SK-N-SH (cell line): ENCODE data around the gene GABRB1. TPM values are rescaled to one million over a fixed set of nuclear protein-coding genes. Genes with fewer than 3 reads are reported as not detected.

Experiments used
- CTCF ChIA-PET: fragments of 300-600, 350-600 bp; formaldehyde crosslinking; extraction: SDS; loops from one replicate; lab custom pipeline; 2021; lab: Yijun Ruan, JAX
- POLR2A ChIA-PET: fragments of 350-600 bp; sonication (Branson Sonifier 250); formaldehyde crosslinking; extraction: SDS; loops from one replicate; lab custom pipeline; 2020; ENCODE audit warnings: antibody characterized with exemption, inconsistent platforms; lab: Yijun Ruan, JAX
- DNase-seq: peaks from one replicate; pipeline ENCODE4 v3.0.0; 2012
- H2AFZ ChIP-seq: fragments of 200-600 bp; sonication (generic); 2 replicates; pipeline ENCODE4 v1.8.1; 2016; ENCODE audit warnings: antibody characterized with exemption, mild to moderate bottlenecking, low read depth
- H3F3A ChIP-seq: fragments of 200-600 bp; sonication (generic); replicated peaks from 2 replicates; pipeline ENCODE3; 2016; ENCODE audit warnings: antibody characterized with exemption, mild to moderate bottlenecking; ENCODE audit not compliant: insufficient read depth
- H3K27ac ChIP-seq, 2 experiments: fragments of 200-500 bp in 1 of 2; fragments of 200-600 bp in 1 of 2; sonication (Bioruptor generic) in 1 of 2; sonication (generic), shearing (Covaris generic) in 1 of 2; 2 replicates each; pipeline versions ENCODE4 v1.5.1 to v1.6.1; 2014 to 2016; ENCODE audit warnings: low read depth in 2 of 2, inconsistent platforms in 1 of 2, low read length in 1 of 2, mild to moderate bottlenecking in 1 of 2, mixed read lengths in 1 of 2
- H3K27me3 ChIP-seq: fragments of 200-600 bp; sonication (generic), shearing (Covaris generic); 2 replicates; pipeline ENCODE4 v1.6.1; 2016; ENCODE audit warnings: mixed run types; ENCODE audit not compliant: insufficient read depth
- H3K36me3 ChIP-seq, 2 experiments: fragments of 200-500 bp in 1 of 2; fragments of 200-600 bp in 1 of 2; sonication (Bioruptor generic) in 1 of 2; sonication (generic) in 1 of 2; replicated peaks in 1 of 2; 2 replicates each; pipeline versions ENCODE3 to v1.5.1; 2014 to 2016; ENCODE audit warnings: low read length in 1 of 2, mild to moderate bottlenecking in 1 of 2; ENCODE audit not compliant: insufficient read depth in 2 of 2, control insufficient read depth in 1 of 2
- H3K4me1 ChIP-seq, 2 experiments: fragments of 200-500 bp in 1 of 2; fragments of 200-600 bp in 1 of 2; sonication (Bioruptor generic) in 1 of 2; sonication (generic), shearing (Covaris generic) in 1 of 2; 2 replicates each; pipeline versions ENCODE4 v1.5.1 to v1.6.1; 2014 to 2016; ENCODE audit warnings: low read depth in 1 of 2, low read length in 1 of 2, mixed run types in 1 of 2; ENCODE audit not compliant: insufficient read depth in 2 of 2, control insufficient read depth in 1 of 2
- H3K4me2 ChIP-seq: fragments of 200-600 bp; sonication (generic), shearing (Covaris generic); 2 replicates; pipeline ENCODE4 v1.6.1; 2017; ENCODE audit warnings: mixed run types
- H3K4me3 ChIP-seq, 2 experiments: fragments of 200-500 bp in 1 of 2; fragments of 200-600 bp in 1 of 2; sonication (Bioruptor generic) in 1 of 2; sonication (generic), shearing (Covaris generic) in 1 of 2; 2 replicates each; pipeline versions ENCODE4 v1.5.1 to v1.8.1; 2014 to 2016; ENCODE audit warnings: low read depth in 2 of 2, inconsistent platforms in 1 of 2, low read length in 1 of 2, mild to moderate bottlenecking in 1 of 2, mixed read lengths in 1 of 2, moderate library complexity in 1 of 2
- H3K79me2 ChIP-seq: fragments of 200-600 bp; sonication (generic); 2 replicates; pipeline ENCODE4 v1.8.1; 2017; ENCODE audit warnings: mild to moderate bottlenecking; ENCODE audit not compliant: insufficient read depth
- H3K9ac ChIP-seq: fragments of 200-600 bp; sonication (generic); 2 replicates; pipeline ENCODE4 v1.6.1; 2017; ENCODE audit warnings: mixed run types
- H3K9me2 ChIP-seq: fragments of 200-600 bp; sonication (generic); 2 replicates; pipeline ENCODE4 v1.6.1; 2017; ENCODE audit warnings: mixed run types
- H3K9me3 ChIP-seq: fragments of 200-600 bp; sonication (generic); 2 replicates; pipeline ENCODE4 v1.6.1; 2017; ENCODE audit warnings: mixed run types, mild to moderate bottlenecking, moderate library complexity
- H4K20me1 ChIP-seq: fragments of 200-600 bp; sonication (generic); 2 replicates; pipeline ENCODE4 v1.6.1; 2017; ENCODE audit warnings: mild to moderate bottlenecking, mixed run types; ENCODE audit not compliant: insufficient read depth
- CHD2 ChIP-seq: fragments of 150-350 bp; IDR thresholded peaks from 2 replicates; pipeline ENCODE4 v1.6.1; 2018; ENCODE audit warnings: low read length; ENCODE audit not compliant: partially characterized antibody
- EP300 ChIP-seq, 2 experiments: IDR thresholded peaks; 2 replicates each; pipeline versions ENCODE4 v1.4.0 to v1.6.1; 2012; ENCODE audit warnings: borderline replicate concordance in 1 of 2, low read depth in 1 of 2, low read length in 1 of 2
- EZH2phosphoT487 ChIP-seq: fragments of 200-600 bp; sonication (generic); IDR thresholded peaks from 2 replicates; pipeline ENCODE4 v1.6.1; 2017; ENCODE audit warnings: low read depth, mixed run types, mild to moderate bottlenecking, antibody characterized with exemption, moderate library complexity, borderline replicate concordance
- FOSL2 ChIP-seq: IDR thresholded peaks from 2 replicates; pipeline ENCODE4 v1.4.0; 2012; ENCODE audit warnings: low read depth, mild to moderate bottlenecking, moderate library complexity, borderline replicate concordance
- GABPA ChIP-seq: IDR thresholded peaks from 2 replicates; pipeline ENCODE4 v1.4.0; 2012; ENCODE audit warnings: low read depth, mild to moderate bottlenecking
- NFIC ChIP-seq: IDR thresholded peaks from 2 replicates; pipeline ENCODE4 v1.4.0; 2012; ENCODE audit warnings: borderline replicate concordance
- POLR2AphosphoS5 ChIP-seq: IDR thresholded peaks from 2 replicates; pipeline ENCODE4 v1.6.1; 2012; ENCODE audit warnings: low read depth, low read length
- RAD21 ChIP-seq: IDR thresholded peaks from 2 replicates; pipeline ENCODE4 v1.6.1; 2012; ENCODE audit warnings: mild to moderate bottlenecking, low read length
- RFX5 ChIP-seq: IDR thresholded peaks from 2 replicates; pipeline ENCODE4 v1.6.1; 2012; ENCODE audit warnings: mild to moderate bottlenecking, improper control_type of control experiment, low read length
- SIN3A ChIP-seq: IDR thresholded peaks from 2 replicates; pipeline ENCODE4 v1.6.1; 2012; ENCODE audit warnings: low read depth, mild to moderate bottlenecking, low read length, moderate library complexity, borderline replicate concordance
- TAF1 ChIP-seq: IDR thresholded peaks from 2 replicates; pipeline ENCODE4 v1.6.1; 2012; ENCODE audit warnings: low read depth, mild to moderate bottlenecking, low read length, moderate library complexity, borderline replicate concordance
- TEAD4 ChIP-seq: IDR thresholded peaks from 2 replicates; pipeline ENCODE4 v1.4.0; 2012; ENCODE audit warnings: mild to moderate bottlenecking, borderline replicate concordance; ENCODE audit not compliant: insufficient read depth
- YY1 ChIP-seq: IDR thresholded peaks from 2 replicates; pipeline ENCODE4 v1.4.0; 2012; ENCODE audit warnings: low read depth, mild to moderate bottlenecking
- WGBS: methylation state at CpG from one replicate; pipeline ENCODE4 v1.1.6; 2017; ENCODE audit warnings: low lambda C conversion rate; 5-methylcytosine and 5-hydroxymethylcytosine counted together
- polyA plus RNA-seq, 3 experiments: library from polyadenylated mRNA; depleted of rRNA; stranded (reverse); fragments of >200 nt; gene quantifications; 2 replicates each; pipeline ENCODE4 v1.2.3, GENCODE V29; 2012
- TF ChIP-seq, protein P1 (sequence below): fragments of 150-350 bp; IDR thresholded peaks from 2 replicates; pipeline ENCODE4 v1.6.1; 2017; ENCODE audit warnings: antibody characterized with exemption, low read length, low read depth, borderline replicate concordance
- TF ChIP-seq, protein P2 (sequence below): IDR thresholded peaks from 2 replicates; pipeline ENCODE4; 2012
- TF ChIP-seq, protein P3 (sequence below): IDR thresholded peaks from 2 replicates; pipeline ENCODE4 v1.4.0; 2012; ENCODE audit warnings: low read depth, borderline replicate concordance
- TF ChIP-seq, protein P4 (sequence below): fragments of 200-600 bp; sonication (generic); IDR thresholded peaks from 2 replicates; pipeline ENCODE4 v1.6.1; 2017; ENCODE audit warnings: antibody characterized with exemption, mild to moderate bottlenecking, moderate library complexity
- TF ChIP-seq, protein P5 (sequence below): fragments of 150-350 bp; IDR thresholded peaks from 2 replicates; pipeline ENCODE4 v1.6.1; 2016; ENCODE audit warnings: mild to moderate bottlenecking, low read depth, low read length

Gene GABRB1
- polyA plus RNA-seq, 1 of the 3 experiments (the other 2 are of a cell fraction), result not detected

DNA sequence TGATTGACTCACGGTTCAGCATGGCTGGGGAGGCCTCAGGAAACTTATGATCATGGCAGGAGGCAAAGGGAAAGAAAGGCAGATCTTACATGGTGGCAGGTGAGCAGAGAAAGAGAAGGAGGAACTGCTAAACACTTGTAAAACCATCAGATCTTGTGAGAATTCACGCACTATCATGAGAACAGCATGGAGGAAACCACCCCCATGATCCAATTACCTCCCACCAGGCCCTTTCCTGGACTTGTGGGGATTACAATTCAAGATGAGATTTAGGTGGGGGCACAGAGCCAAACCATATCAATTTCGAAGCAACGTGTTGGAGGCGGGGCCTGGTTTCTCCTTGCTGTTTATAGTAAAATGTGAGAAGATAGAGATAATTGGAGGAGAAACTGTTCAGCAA, 167.4 kb downstream of the GABRB1 start:
- no peak overlapping the region for H2AFZ ChIP-seq
- H3K9me2 ChIP-seq, result no peaks in the 10 kb centered on the region
- TF ChIP-seq EZH2phosphoT487 (no peak), RAD21 (no peak), YY1 (no peak), POLR2AphosphoS5 (no peak), TEAD4 (no peak), SIN3A (no peak), TAF1 (no peak), CHD2 (no peak), EP300 (IDR thresholded peaks at IDR 0.05; ENCODE audit: borderline replicate concordance in 1 of 2, low read depth in 1 of 2, low read length in 1 of 2) (no peak), RFX5 (no peak), FOSL2 (no peak), GABPA (no peak), NFIC (no peak)
- TF ChIP-seq, protein P1, sequence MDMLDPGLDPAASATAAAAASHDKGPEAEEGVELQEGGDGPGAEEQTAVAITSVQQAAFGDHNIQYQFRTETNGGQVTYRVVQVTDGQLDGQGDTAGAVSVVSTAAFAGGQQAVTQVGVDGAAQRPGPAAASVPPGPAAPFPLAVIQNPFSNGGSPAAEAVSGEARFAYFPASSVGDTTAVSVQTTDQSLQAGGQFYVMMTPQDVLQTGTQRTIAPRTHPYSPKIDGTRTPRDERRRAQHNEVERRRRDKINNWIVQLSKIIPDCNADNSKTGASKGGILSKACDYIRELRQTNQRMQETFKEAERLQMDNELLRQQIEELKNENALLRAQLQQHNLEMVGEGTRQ, result no peak
- TF ChIP-seq, protein P2, sequence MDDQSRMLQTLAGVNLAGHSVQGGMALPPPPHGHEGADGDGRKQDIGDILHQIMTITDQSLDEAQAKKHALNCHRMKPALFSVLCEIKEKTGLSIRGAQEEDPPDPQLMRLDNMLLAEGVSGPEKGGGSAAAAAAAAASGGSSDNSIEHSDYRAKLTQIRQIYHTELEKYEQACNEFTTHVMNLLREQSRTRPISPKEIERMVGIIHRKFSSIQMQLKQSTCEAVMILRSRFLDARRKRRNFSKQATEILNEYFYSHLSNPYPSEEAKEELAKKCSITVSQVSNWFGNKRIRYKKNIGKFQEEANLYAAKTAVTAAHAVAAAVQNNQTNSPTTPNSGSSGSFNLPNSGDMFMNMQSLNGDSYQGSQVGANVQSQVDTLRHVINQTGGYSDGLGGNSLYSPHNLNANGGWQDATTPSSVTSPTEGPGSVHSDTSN, result no peak
- TF ChIP-seq, protein P3, sequence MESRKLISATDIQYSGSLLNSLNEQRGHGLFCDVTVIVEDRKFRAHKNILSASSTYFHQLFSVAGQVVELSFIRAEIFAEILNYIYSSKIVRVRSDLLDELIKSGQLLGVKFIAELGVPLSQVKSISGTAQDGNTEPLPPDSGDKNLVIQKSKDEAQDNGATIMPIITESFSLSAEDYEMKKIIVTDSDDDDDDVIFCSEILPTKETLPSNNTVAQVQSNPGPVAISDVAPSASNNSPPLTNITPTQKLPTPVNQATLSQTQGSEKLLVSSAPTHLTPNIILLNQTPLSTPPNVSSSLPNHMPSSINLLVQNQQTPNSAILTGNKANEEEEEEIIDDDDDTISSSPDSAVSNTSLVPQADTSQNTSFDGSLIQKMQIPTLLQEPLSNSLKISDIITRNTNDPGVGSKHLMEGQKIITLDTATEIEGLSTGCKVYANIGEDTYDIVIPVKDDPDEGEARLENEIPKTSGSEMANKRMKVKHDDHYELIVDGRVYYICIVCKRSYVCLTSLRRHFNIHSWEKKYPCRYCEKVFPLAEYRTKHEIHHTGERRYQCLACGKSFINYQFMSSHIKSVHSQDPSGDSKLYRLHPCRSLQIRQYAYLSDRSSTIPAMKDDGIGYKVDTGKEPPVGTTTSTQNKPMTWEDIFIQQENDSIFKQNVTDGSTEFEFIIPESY, result no peak
- TF ChIP-seq, protein P4, sequence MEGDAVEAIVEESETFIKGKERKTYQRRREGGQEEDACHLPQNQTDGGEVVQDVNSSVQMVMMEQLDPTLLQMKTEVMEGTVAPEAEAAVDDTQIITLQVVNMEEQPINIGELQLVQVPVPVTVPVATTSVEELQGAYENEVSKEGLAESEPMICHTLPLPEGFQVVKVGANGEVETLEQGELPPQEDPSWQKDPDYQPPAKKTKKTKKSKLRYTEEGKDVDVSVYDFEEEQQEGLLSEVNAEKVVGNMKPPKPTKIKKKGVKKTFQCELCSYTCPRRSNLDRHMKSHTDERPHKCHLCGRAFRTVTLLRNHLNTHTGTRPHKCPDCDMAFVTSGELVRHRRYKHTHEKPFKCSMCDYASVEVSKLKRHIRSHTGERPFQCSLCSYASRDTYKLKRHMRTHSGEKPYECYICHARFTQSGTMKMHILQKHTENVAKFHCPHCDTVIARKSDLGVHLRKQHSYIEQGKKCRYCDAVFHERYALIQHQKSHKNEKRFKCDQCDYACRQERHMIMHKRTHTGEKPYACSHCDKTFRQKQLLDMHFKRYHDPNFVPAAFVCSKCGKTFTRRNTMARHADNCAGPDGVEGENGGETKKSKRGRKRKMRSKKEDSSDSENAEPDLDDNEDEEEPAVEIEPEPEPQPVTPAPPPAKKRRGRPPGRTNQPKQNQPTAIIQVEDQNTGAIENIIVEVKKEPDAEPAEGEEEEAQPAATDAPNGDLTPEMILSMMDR, result no peak
- TF ChIP-seq, protein P5, sequence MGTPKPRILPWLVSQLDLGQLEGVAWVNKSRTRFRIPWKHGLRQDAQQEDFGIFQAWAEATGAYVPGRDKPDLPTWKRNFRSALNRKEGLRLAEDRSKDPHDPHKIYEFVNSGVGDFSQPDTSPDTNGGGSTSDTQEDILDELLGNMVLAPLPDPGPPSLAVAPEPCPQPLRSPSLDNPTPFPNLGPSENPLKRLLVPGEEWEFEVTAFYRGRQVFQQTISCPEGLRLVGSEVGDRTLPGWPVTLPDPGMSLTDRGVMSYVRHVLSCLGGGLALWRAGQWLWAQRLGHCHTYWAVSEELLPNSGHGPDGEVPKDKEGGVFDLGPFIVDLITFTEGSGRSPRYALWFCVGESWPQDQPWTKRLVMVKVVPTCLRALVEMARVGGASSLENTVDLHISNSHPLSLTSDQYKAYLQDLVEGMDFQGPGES, result no peak
- peaks cover 0 to 8% of the 10 kb centered on the region in 2 experiments; a peak in 1 of 4 replicates for H3K4me1 ChIP-seq
- no peaks in the 10 kb centered on the region for H3F3A ChIP-seq
- H3K79me2 ChIP-seq, result no peaks in the 10 kb centered on the region
- H4K20me1 ChIP-seq, result no peaks in the 10 kb centered on the region
- no peak for DNase-seq
- H3K36me3 ChIP-seq, result no peaks in the 10 kb centered on the region
- no peaks in the 10 kb centered on the region for H3K27me3 ChIP-seq
- WGBS, result 29% methylated on average over 5 of the region's 5 CpGs
- no peaks in the 10 kb centered on the region for H3K9me3 ChIP-seq
- H3K9ac ChIP-seq, result no peak overlapping the region
- H3K4me2 ChIP-seq, result no peak overlapping the region
- no peak overlapping the region for H3K4me3 ChIP-seq
- ChIA-PET POLR2A (no interaction called here), CTCF (interaction anchor here (0.6 kb wide), 1 partner anchor 10 kb away, joined by 3 read pairs; no protein-coding TSS in a partner anchor)
- no peak overlapping the region for H3K27ac ChIP-seq
